ENCODE data around the gene RNF112.
A peak's percentile ranks its signal among the peaks of the same experiment; 100 is the strongest.

- TF ChIP-seq CTCF (IDR thresholded peaks at IDR 0.05; ENCODE audit: control extremely low read depth in 1 of 3, insufficient read depth in 1 of 3, low read depth in 1 of 3, low read length in 3 of 3) (peak; percentile 59 to 84 (median 83)), POLR2A (IDR thresholded peaks at IDR 0.05; ENCODE audit: control extremely low read depth in 1 of 2, low read depth in 2 of 2, low read length in 2 of 2) (no peak), POLR2AphosphoS5 (IDR thresholded peaks at IDR 0.05; ENCODE audit: low read depth, low read length) (no peak), SUZ12 (IDR thresholded peaks at IDR 0.05; ENCODE audit: low read length) (no peak), MAX (IDR thresholded peaks at IDR 0.05) (no peak), CBX5 (IDR thresholded peaks at IDR 0.05; ENCODE audit: low read depth, low read length) (no peak), SP1 (IDR thresholded peaks at IDR 0.05; ENCODE audit: low read depth, low read length) (peak; percentile 46; the same call in 1 of the 2 replicates), CHD2 (IDR thresholded peaks at IDR 0.05; ENCODE audit: low read length) (no peak), TEAD4 (IDR thresholded peaks at IDR 0.05; ENCODE audit: low read depth, low read length) (no peak), EZH2 (IDR thresholded peaks at IDR 0.05; ENCODE audit: low read depth, low read length, severe bottlenecking) (no peak), EP300 (IDR thresholded peaks at IDR 0.05; ENCODE audit: borderline replicate concordance in 1 of 2, low read depth in 2 of 2, low read length in 2 of 2) (no peak), TAF1 (IDR thresholded peaks at IDR 0.05; ENCODE audit: low read depth, low read length) (no peak), RNF2 (IDR thresholded peaks at IDR 0.05; ENCODE audit: borderline replicate concordance, low read depth, low read length, missing control alignments, poor library complexity, severe bottlenecking) (no peak)
Observed at GRCh38 chr17:19447085-19447583, 36.1 kb downstream of the RNF112 start.

Data from H1 (cell line).